GM21576 (cell line): ENCODE data around the gene CAMKK1.
"Not testable (repeated sequence)": the region's sequence is repeated elsewhere in the genome, so short reads cannot be mapped to it uniquely, and the experiment has no call there.

Experiments
- ATAC-seq: cut with Tn5 transposase; IDR thresholded peaks from one replicate; pipeline ENCODE4 v1.9.1; 2021; ENCODE audit warnings: mild to moderate bottlenecking, moderate library complexity; ENCODE audit not compliant: unreplicated experiment

The CAMKK1 gene

GRCh38 chr17:3880983-3881382 lies 11.9 kb downstream of the CAMKK1 start:
- ATAC-seq = no peak

DNA sequence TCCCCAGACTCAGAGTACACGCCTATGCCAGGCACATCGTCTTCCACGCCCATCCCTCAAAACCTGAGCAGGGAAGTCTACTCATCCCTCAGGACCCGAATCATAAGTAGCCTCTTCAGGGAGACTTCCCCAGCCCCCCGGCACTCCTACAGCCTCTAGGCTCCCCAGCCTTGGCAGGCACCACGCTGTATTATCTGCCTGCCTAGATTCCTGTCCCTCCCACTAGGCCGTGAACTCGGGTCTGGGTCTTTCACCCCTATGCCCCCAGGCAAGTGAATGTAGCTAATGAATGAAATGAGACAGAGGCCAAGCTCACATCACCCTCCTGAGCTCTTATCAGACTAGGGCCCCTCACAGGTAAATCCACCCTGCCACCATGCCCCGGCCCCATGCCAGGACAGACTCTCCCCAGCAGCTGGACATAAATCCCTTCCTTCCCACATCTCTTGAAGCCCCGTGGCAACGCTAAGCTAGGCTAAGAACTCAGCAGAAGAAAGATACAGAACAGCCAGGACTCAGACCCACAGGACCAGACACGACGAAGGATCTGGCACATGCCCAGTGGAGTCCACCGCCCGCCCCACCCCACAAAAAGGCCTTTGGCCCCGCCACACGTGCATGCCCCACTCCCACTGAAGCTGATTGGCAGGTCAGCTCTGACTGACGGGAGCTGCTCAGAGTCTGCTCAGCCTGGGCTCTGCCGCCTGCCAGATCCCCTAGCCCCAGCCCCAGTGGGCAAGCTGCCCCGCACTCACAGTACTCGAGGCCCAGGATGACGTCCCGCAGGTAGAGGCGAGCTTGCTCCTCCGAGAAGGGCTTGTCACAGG lies 13.0 kb downstream of the CAMKK1 start:
- no peak for ATAC-seq

- no peak for ATAC-seq
These were observed 13.7 kb downstream of the CAMKK1 start for GRCh38 chr17:3879186-3879585.

DNA sequence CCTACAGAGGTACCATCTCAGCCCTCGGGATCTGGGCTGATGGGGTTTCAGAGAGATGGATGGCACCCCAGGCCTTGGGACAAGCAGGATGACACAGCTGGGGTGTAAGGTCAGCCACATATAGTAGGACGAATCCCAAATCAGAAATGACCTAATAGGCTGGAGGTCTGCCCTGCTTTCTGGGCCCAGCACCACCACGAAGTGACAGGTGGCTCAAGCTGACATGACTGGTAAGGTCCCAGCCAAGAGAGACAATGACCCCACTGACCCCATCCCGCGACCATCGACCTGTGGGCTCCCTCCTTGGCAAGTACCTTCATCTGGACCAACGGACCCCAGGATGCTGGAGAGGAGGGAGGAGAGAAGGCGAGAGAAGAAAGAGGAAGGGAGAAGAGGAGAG lies 15.6 kb downstream of the CAMKK1 start:
- no peak for ATAC-seq

DNA sequence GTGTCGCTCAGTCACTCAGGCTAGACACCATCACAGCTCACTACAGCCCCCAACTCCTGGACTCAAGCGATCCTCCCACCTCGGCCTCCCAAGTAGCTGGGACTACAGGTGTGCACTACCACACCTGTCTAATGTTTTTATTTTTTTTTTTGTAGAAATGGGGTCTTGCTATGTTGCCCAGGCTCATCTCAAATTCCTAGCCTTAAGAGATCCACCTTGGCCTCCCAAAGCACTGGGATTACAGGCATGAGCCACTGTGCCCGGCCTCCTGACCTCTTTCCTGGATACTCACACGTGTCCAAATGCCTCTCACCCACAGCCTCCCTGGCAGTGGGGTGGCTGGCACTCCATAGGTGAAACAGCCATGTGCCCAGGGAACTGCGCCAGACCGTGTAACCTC lies 17.5 kb downstream of the CAMKK1 start:
- ATAC-seq = no peak

DNA sequence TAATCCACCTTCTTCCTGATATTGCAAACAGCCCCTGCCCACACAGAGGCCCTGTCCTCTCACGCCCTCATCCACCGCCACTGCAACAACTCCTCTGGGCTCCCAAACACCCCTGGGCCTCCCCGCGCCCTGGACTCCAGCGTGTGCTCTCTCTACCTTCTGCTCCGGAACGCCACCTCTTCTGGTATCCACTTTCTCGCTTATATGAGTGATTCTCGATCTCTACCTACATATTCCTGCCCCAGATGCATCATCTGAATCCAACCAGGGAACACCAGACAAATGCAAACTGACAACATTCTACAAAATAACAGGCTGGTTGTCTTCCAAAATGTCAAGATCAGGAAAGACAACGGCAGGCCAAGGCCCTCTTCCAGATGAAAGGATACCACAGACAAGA lies 19.0 kb downstream of the CAMKK1 start:
- ATAC-seq = no peak

DNA sequence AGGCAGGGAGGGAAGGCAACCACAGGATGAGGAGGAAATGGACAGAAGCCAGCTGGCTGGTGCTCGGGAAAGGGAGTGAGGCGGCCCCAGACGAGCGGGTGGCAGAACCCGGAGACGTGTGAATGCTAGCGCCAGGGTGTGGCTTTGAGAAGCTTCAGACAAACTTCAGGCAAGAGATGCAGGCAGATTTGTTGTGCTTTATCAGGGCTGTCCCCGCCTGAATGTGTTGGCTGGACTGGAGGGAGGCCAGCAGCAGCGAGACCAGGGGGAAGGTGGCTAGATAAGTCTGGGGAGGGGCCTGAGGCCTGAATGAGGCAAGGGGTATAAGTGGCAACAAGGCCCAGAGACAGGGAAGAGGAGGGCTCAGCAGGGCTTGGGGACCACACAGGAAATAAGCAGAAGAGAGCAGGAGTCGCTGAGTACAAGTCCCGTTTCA lies 22.0 kb downstream of the CAMKK1 start:
- ATAC-seq = peak; percentile 50

- no peak for ATAC-seq
These were observed 25.2 kb downstream of the CAMKK1 start for GRCh38 chr17:3867606-3868005.

- ATAC-seq = no peak
These were observed 25.7 kb downstream of the CAMKK1 start for GRCh38 chr17:3867106-3867505.

DNA sequence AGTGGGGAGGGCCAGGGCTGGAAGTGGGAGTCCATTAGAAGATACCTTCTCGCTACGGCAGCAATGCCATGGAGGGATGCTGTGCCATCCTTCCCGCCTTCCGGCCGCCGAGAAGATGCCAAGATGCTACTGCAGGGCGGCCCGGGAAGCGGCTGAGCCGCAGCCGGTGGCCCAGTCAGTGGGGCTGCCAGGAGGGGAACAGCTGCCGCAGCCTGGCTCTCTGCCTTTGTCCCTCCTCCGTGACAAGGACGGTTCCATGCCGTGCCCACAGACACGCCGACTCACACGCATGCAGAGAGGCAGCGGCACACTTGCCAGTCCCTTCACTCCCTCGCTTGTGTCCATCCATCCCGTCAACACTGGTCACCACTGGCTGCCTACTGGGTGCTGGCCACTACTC lies 26.6 kb downstream of the CAMKK1 start:
- no peak for ATAC-seq

GRCh38 chr17:3865176-3865575 lies 27.7 kb downstream of the CAMKK1 start:
- ATAC-seq = no peak

DNA sequence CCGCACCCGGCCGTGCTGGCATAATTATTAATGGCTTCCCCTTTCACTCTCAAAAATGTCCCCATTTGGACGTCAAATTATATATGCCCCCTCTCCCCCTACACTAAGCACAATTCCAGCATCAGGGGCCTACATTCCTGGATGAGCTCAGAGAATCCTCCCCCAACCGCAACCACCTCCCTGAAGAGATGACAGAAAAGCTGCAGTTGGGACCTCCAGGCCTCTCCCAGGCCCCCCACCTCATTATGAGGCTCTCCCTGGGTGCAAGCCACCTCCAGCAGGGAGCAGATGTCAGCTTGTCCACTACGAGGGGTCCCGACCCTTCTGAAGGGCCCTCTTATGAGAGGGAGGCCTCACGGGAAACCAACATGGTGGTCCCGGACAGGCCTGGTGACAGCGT lies 28.3 kb downstream of the CAMKK1 start:
- ATAC-seq = no peak

DNA sequence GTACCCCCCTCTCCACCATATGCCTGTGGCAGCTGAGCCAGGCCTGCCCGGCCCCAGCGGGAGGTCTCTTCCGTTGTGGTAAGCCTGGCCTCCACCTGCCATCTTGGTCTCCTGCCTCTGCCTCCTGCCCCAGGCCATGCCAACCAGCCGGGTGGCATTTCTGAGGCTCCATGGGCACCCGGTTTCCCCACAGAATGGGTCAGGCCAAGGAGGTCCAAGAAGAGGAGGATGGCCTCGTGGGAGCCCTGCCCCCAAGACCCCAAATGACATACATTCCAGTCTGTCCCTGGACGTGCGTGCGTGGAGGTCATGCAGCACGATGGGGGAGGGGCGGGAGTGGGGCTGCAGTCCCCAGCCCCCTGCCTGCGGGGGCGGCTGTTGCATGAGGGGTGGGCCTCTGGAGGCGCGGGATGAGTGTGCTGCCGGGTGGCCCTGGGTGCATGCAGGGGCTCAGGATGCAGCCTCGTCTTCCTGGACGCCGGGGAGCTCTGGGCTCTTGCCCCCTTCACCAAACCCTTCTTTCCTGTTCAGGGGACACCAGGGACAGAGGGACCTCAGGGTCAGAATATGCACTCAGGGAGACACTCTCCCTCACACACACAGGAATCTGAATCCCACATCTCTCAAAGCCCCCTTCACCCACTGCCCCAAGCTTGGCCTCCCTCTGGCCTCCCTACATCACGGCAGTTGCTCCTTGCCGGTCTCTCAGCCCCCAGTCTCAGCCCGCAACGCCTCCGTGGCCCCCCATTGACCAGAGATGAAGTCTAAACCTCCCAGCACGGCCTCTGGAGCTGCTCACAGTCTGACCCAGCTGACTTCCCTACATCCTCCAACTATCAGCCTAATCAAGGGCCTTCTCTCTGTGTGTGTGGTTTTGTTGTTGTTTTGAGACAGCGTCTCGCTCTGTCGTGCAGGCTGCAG lies 30.8 kb downstream of the CAMKK1 start:
- no peak for ATAC-seq

DNA sequence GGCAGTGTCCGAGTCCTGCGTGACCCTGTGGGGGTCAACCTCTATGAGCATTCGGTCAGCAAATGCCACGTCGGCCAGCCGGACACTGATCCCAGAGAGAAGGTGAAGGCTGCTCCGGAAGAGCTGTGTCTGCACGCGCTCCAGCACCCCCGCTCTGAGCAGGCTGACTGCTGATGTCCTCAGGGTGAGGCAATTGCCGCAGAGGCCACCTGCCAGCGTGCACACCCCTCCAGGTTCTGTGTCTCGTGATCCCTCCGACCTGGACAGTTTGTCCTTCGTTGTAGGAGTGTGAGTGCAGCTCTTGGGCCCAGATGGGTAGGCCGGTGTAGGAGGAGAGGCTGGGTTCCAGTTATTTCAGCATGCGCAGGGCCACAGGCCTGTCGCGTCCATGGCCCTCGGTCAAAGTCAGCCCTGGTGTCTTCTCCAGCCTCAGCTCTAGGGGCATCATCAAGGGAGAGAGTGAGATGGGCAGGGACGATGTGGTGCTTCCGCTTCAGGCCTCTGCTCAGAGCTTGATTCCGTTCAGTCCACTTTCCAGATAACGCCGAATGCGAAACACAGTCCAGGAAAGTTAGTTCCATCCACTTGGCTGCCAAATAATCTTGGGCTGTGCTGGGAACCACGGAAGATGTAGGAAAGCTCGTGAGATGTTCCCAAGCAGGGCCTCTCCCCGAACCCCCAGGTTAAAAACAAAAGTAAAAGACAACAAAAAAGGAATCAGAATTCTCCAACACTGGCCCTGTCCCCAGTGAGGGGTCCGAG lies 31.7 kb downstream of the CAMKK1 start:
- ATAC-seq = no peak

DNA sequence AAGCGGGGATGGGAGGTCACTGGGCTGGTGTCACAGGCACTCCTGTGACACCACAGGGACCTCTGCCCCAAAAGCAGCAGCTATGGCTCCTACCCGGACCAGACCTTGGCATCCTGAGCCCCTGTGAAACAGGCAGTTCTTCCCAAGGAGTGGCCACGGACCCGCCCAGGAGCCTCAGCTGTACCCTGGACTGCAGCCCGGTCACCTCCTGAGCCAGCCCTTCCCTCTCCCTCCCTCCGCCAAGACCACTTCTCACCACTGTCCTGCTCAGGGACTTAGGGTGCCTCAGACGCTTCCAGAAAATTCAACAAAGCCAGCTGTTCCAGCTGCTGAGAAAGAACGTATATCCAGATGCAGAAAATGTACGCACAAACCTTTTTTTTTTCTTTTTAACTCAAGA lies 32.9 kb downstream of the CAMKK1 start:
- no peak for ATAC-seq

GRCh38 chr17:3857261-3858105 lies 35.4 kb downstream of the CAMKK1 start:
- ATAC-seq = no peak

DNA sequence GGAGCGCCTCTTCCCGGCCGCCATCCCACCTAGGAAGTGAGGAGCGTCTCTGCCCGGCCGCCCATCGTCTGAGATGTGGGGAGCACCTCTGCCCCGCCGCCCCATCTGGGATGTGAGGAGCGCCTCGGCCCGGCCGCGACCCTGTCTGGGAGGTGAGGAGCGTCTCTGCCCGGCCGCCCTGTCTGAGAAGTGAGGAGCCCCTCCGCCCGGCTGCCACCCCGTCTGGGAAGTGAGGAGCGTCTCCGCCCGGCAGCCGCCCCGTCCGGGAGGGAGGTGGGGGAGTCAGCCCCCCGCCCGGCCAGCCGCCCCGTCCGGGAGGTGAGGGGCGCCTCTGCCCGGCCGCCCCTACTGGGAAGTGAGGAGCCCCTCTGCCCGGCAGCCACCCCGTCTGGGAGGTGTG lies 38.6 kb downstream of the CAMKK1 start:
- ATAC-seq = not testable (repeated sequence)

DNA sequence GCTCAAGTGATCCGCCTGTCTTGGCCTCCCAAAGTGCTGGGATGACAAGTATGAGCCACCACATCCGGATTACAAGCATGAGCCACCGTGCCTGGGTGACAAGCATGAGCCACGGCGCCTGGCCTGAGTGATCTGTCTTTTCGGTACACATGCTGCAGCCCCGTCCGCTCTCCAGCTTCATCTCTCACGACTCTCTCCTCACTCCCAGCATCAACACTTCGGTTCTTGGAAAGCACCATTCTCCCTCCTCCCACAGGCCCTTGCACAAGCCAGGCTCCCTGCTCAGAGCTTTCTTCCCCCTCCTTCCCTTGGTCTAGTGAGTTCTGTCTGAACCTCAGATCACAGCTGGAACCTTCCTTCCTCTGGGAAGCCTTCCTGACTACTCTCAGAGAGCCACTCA lies 40.3 kb downstream of the CAMKK1 start:
- no peak for ATAC-seq

DNA sequence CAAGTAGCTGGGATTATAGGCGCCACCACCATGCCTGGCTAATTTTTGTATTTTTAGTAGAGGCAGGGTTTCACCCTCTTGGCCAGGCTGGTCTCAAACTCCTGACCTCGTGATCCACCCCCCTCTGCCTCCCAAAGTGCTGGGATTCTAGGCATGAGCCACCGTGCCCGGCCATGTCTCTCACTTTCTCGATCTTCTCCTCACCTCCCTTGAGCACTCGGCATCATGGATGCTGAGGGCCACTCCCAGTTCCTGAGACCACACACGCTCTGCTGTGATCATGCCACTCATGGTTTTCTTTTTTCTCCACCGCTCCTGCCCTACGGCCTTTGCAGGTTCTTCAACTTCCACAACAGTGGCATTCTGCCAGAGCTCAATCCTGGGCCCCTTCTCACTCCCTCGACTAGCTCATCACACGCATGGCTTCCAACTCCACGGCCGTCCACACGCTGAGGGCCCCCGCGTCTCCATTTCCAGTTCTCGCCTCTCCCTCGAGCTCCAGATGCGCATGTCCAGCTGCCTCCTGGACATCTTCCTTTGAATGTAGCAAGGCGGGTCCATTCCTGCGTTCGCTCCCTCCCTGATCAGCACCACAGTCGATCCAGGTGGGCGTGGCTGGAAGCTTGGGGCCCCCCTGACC lies 41.3 kb downstream of the CAMKK1 start:
- no peak for ATAC-seq
